Measurements from ENCODE around the gene GNB2. TPM values are rescaled to one million over a fixed set of nuclear protein-coding genes. Genes with fewer than 3 reads are reported as not detected.

The GNB2 gene
- total and polyA plus RNA-seq, 2 of the 13 experiments (the other 11 are each of a cell fraction or from before 2014, with no cell fraction given), result 48.3 to 67.1 TPM

GRCh38 chr7:100673302-100673941 lies at the start of gene GNB2 (continued):
- TF ChIP-seq PRPF4 (IDR thresholded peaks at IDR 0.05; ENCODE audit: low read depth, low read length, poor library complexity, severe bottlenecking) (no peak), FOXA1 (IDR thresholded peaks at IDR 0.05) (no peak), FOXA1 (CRISPR knock-in tag; IDR thresholded peaks at IDR 0.05) (no peak), GATAD2A (CRISPR knock-in tag; IDR thresholded peaks at IDR 0.05) (peak; percentile 48; the same call in 1 of the 2 replicates), ZNF17 (CRISPR knock-in tag; IDR thresholded peaks at IDR 0.05) (no peak), SYNCRIP (IDR thresholded peaks at IDR 0.05; ENCODE audit: insufficient read depth, low read depth, low read length) (no peak), ZNF441 (CRISPR knock-in tag; IDR thresholded peaks at IDR 0.05; ENCODE audit: borderline replicate concordance) (no peak), DR1 (CRISPR knock-in tag; IDR thresholded peaks at IDR 0.05) (peak; percentile 55; the same call in 1 of the 2 replicates), ZNF790 (CRISPR knock-in tag; IDR thresholded peaks at IDR 0.05; ENCODE audit: borderline replicate concordance) (no peak), MAX (IDR thresholded peaks at IDR 0.05) (peak; percentile 75), NFIB (CRISPR knock-in tag; IDR thresholded peaks at IDR 0.05; ENCODE audit: borderline replicate concordance) (no peak), ZNF331 (CRISPR knock-in tag; IDR thresholded peaks at IDR 0.05) (peak; percentile 42; the same call in 1 of the 2 replicates), ZFP91 (CRISPR knock-in tag; IDR thresholded peaks at IDR 0.05; ENCODE audit: borderline replicate concordance) (peak; percentile 81), ZBTB40 (IDR thresholded peaks at IDR 0.05) (no peak), ZBTB40 (CRISPR knock-in tag; IDR thresholded peaks at IDR 0.05) (peak; percentile 35; the same call in 1 of the 2 replicates), CBX2 (IDR thresholded peaks at IDR 0.05; ENCODE audit: low read depth, low read length) (no peak), CBX2 (CRISPR knock-in tag; IDR thresholded peaks at IDR 0.05; ENCODE audit: low read depth) (no peak), HMGXB4 (CRISPR knock-in tag; IDR thresholded peaks at IDR 0.05; ENCODE audit: borderline replicate concordance in 1 of 2, low read depth in 1 of 2) (peak; percentile 74 to 81; a peak in 3 of 4 replicates)
